ENCODE data around the gene C1orf105.

The C1orf105 gene

GRCh38 chr1:172497230-172497629, 76.7 kb downstream of the C1orf105 start:
- H3K27ac ChIP-seq = no peak overlapping the region
- TF ChIP-seq, protein P1, sequence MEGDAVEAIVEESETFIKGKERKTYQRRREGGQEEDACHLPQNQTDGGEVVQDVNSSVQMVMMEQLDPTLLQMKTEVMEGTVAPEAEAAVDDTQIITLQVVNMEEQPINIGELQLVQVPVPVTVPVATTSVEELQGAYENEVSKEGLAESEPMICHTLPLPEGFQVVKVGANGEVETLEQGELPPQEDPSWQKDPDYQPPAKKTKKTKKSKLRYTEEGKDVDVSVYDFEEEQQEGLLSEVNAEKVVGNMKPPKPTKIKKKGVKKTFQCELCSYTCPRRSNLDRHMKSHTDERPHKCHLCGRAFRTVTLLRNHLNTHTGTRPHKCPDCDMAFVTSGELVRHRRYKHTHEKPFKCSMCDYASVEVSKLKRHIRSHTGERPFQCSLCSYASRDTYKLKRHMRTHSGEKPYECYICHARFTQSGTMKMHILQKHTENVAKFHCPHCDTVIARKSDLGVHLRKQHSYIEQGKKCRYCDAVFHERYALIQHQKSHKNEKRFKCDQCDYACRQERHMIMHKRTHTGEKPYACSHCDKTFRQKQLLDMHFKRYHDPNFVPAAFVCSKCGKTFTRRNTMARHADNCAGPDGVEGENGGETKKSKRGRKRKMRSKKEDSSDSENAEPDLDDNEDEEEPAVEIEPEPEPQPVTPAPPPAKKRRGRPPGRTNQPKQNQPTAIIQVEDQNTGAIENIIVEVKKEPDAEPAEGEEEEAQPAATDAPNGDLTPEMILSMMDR (conservative IDR thresholded peaks at IDR 0.05) = no peak

DNA sequence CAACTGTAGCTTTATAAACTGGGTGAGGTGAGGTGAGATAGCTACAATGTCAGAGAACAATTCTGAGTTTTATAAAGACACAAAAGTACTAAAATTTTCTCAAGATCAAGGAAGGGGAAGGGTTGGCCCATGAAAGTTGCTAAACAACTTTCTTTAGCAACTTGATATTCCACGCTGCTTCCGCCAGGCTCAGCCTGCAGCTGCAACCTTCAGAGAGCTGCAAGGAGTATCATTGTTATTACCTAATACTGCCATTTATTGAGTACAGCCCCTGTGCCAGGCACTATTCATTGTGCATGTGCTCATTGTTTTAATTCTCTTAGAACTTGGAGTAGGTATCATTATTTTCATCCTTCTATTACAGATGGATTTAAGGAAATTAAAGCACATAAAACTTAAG, 78.4 kb downstream of the C1orf105 start:
- TF ChIP-seq, protein P1 (conservative IDR thresholded peaks at IDR 0.05) = no peak
- H3K27ac ChIP-seq = no peak overlapping the region

DNA sequence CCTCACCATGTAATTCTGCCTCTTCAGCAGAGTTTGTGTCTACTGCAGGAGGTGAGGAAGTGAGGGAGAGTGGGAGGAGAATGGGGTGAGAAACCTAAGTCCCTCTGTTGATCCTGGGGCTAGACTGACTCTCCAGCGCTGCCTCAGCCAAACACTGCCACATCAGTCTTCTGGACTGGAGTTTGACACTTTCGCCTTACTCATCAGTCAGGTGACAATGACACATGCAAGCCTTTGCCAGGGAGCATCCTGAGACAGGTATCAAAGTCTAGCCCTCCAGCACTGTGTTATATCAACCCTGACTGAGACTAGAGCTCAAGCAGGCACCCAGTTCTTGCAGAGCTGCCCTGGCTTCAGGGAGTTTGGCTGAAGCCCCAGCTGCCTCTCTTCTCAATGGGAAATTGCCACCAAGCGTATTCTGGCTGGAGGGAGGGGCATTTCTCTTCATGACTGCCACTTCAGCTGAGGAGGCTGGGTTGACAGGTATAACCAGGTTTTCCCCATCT, 79.2 kb downstream of the C1orf105 start:
- H3K27ac ChIP-seq = no peak overlapping the region
- TF ChIP-seq, protein P1 (conservative IDR thresholded peaks at IDR 0.05) = no peak

DNA sequence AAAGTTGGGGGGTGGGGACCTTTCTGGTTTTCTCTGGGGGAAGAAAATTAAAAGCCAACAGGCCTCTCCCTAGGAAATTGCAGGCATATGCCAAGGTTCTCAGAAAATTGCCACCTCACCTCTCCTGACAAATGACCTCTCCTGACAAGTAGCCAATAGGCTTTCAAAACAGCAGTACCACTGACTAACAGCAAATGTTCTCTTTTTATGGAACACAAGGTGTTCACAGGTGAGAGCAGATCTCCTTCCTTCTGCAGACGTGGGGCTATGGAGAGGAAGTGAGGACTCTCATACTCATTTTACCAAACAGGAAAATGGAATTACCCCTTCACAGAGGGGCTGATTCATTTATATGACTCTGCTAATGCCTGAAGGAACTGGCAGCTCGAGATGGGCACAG, 79.7 kb downstream of the C1orf105 start:
- H3K27ac ChIP-seq = no peak overlapping the region
- TF ChIP-seq, protein P1 (conservative IDR thresholded peaks at IDR 0.05) = no peak

DNA sequence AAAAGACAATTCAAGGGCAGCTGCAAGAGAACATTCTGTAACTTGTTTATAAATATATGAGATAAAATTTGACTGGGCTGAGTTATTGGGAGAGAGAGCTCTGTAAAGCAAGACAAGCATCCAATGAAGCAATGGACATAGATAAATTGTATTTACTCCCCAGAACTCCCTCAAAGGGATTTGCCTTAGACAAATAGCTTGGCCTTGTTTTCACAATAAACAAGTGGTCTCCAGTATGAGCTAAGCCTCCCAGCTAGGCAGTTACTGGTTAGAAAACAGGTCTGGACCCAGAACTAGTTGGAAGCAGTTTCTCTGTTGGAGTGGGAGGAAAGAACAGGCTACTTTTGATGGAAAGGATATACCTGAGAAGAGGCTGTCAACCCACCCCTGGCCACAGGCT, 87.3 kb downstream of the C1orf105 start:
- H3K27ac ChIP-seq = no peak overlapping the region
- TF ChIP-seq, protein P1 (conservative IDR thresholded peaks at IDR 0.05) = no peak

GRCh38 chr1:172510479-172510878, 90.0 kb downstream of the C1orf105 start:
- TF ChIP-seq, protein P1 (conservative IDR thresholded peaks at IDR 0.05) = no peak
- no peak overlapping the region for H3K27ac ChIP-seq

DNA sequence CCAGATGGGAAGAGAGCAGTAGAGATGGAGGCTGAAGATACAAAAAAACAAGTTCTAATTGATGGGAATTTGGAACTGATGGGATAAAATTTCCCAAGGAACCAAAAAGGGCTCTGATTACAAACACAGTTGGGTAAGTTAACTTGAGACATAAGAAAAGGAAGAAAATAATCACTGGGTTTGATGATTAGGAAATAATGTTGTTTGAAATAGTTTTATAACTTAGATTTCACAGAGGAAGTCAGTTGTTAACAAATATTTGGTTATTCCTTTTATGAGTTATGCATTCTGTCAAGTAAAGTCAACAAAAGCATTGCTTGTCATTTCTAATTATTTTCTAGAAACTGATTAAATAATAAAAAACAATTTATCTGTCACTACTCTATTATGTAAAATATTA, 92.1 kb downstream of the C1orf105 start:
- TF ChIP-seq, protein P1 (conservative IDR thresholded peaks at IDR 0.05) = no peak
- peak overlapping the region; percentile 23; the same call in 1 of the 2 replicates for H3K27ac ChIP-seq

Data from VCaP (cell line).